GM20000 (cell line): ENCODE data around the gene PQBP1.
"Not testable (repeated sequence)": the region's sequence is repeated elsewhere in the genome, so short reads cannot be mapped to it uniquely, and the experiment has no call there.

Source experiments
- DNase-seq: peaks from one replicate; pipeline ENCODE4 v3.0.0; 2012; ENCODE audit warnings: low spot score
- TF ChIP-seq, protein P1 (sequence below): IDR thresholded peaks from 2 replicates; pipeline ENCODE4 v1.5.1; 2012; ENCODE audit warnings: mild to moderate bottlenecking, control low read depth; ENCODE audit errors: extremely low read depth, missing control alignments

Gene PQBP1

DNA sequence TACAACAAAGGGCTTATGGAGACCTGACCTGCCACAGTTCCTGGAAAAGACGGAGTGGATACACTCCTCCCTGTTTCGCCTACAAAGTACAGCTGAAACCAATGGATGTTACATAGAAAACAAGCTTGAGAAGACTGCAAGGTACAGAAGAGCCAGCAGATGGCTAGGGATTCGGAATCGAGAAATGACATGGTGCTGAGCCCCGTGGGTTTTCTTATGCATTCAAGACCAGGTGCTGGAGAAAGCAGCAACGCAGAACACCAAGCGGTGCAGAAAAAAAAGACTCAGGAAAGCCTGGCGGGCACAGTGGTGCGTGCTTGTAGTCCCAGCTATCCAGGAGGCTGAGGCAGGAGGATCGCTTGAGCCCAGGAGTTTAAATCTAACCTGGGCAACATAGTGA is 14.0 kb upstream of the PQBP1 start:
- TF ChIP-seq, protein P1, sequence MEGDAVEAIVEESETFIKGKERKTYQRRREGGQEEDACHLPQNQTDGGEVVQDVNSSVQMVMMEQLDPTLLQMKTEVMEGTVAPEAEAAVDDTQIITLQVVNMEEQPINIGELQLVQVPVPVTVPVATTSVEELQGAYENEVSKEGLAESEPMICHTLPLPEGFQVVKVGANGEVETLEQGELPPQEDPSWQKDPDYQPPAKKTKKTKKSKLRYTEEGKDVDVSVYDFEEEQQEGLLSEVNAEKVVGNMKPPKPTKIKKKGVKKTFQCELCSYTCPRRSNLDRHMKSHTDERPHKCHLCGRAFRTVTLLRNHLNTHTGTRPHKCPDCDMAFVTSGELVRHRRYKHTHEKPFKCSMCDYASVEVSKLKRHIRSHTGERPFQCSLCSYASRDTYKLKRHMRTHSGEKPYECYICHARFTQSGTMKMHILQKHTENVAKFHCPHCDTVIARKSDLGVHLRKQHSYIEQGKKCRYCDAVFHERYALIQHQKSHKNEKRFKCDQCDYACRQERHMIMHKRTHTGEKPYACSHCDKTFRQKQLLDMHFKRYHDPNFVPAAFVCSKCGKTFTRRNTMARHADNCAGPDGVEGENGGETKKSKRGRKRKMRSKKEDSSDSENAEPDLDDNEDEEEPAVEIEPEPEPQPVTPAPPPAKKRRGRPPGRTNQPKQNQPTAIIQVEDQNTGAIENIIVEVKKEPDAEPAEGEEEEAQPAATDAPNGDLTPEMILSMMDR: no peak
- DNase-seq: no peak

- not testable (repeated sequence) for DNase-seq
Observed at GRCh38 chrX:48886586-48886985, 11.1 kb upstream of the PQBP1 start.

- TF ChIP-seq, protein P1: no peak
- DNase-seq: no peak
Observed at GRCh38 chrX:48890296-48890925, 7.3 kb upstream of the PQBP1 start.

- TF ChIP-seq, protein P1: no peak
- DNase-seq: no peak
Observed at GRCh38 chrX:48890934-48891401, 6.8 kb upstream of the PQBP1 start.

GRCh38 chrX:48891402-48892288 is 6.1 kb upstream of the PQBP1 start:
- TF ChIP-seq, protein P1: peak; percentile 26
- DNase-seq: peak; percentile 76

- TF ChIP-seq, protein P1: no peak
- no peak for DNase-seq
Observed at GRCh38 chrX:48892896-48893295, 4.8 kb upstream of the PQBP1 start.

- TF ChIP-seq, protein P1: no peak
- no peak for DNase-seq
Observed at GRCh38 chrX:48893556-48894348, 4.0 kb upstream of the PQBP1 start.
